GM12878 (cell line): Measurements from ENCODE around the gene PPP6R2. TPM values are rescaled to one million over a fixed set of nuclear protein-coding genes. Genes with fewer than 3 reads are reported as not detected.

Source experiments
- CTCF ChIP-seq, 3 experiments: IDR thresholded peaks in 2 of 3; conservative IDR thresholded peaks in 1 of 3; 2 replicates each; pipeline ENCODE4 v1.5.1; 2011; ENCODE audit warnings: low read depth in 3 of 3, low read length in 3 of 3, mild to moderate bottlenecking in 3 of 3, control low read depth in 2 of 3, moderate library complexity in 2 of 3, inconsistent platforms in 1 of 3, mixed read lengths in 1 of 3; ENCODE audit not compliant: control insufficient read depth in 2 of 3, insufficient read depth in 1 of 3; ENCODE audit errors: extremely low read depth in 1 of 3
- FOXK2 ChIP-seq: fragments of 450-650 bp; IDR thresholded peaks from 2 replicates; pipeline ENCODE4 v1.6.1; 2017; ENCODE audit warnings: mild to moderate bottlenecking, moderate library complexity
- MTA2 ChIP-seq: fragments of 450-650 bp; IDR thresholded peaks from 2 replicates; pipeline ENCODE4 v1.6.1; 2016; ENCODE audit warnings: low read depth, mild to moderate bottlenecking, moderate library complexity
- NR2F1 ChIP-seq: fragments of 450-650 bp; conservative IDR thresholded peaks from 2 replicates; pipeline ENCODE4 v1.6.1; 2017; ENCODE audit warnings: mild to moderate bottlenecking
- PKNOX1 ChIP-seq: fragments of 450-650 bp; IDR thresholded peaks from 2 replicates; pipeline ENCODE4 v1.6.1; 2016; ENCODE audit warnings: mild to moderate bottlenecking
- RAD21 ChIP-seq: IDR thresholded peaks from 2 replicates; pipeline ENCODE4 v1.6.1; 2011; ENCODE audit warnings: mild to moderate bottlenecking, low read depth, low read length, moderate library complexity; ENCODE audit not compliant: insufficient read depth
- RUNX3 ChIP-seq: IDR thresholded peaks from 2 replicates; pipeline ENCODE4 v1.6.1; 2012; ENCODE audit warnings: low read length, inconsistent platforms
- SIN3A ChIP-seq: IDR thresholded peaks from 2 replicates; pipeline ENCODE4 v1.6.1; 2012; ENCODE audit warnings: low read depth, low read length, improper control_type of control experiment
- SKIL ChIP-seq: fragments of 450-650 bp; IDR thresholded peaks from 2 replicates; pipeline ENCODE4 v1.6.1; 2017; ENCODE audit warnings: mild to moderate bottlenecking, low read depth, inconsistent platforms; ENCODE audit not compliant: poor library complexity, severe bottlenecking
- YY1 ChIP-seq: IDR thresholded peaks from 2 replicates; pipeline ENCODE4 v1.6.1; 2011; ENCODE audit warnings: low read depth, mild to moderate bottlenecking, low read length
- ZSCAN29 ChIP-seq: fragments of 450-650 bp; IDR thresholded peaks from 2 replicates; pipeline ENCODE4 v1.6.1; 2017; ENCODE audit warnings: mild to moderate bottlenecking, moderate library complexity
- polyA plus RNA-seq, 11 experiments: library from polyadenylated mRNA; depleted of rRNA in 4 of 11; unstranded in 6 of 11; stranded (reverse) in 5 of 11; fragments of >200 nt; fragmentation: Nextera tagmentation in 4 of 11; fragmentation: Illumina TruSeq in 1 of 11; extraction: Ambion mirVana in 4 of 11; extraction: Trizol in 1 of 11; gene quantifications; 1 replicate in 1 of 11; 2 replicates in 10 of 11; pipeline versions ENCODE4 v1.2.1 to v1.2.3, GENCODE V29; 2011 to 2016; ENCODE audit warnings: inconsistent platforms in 2 of 11, missing spikeins in 2 of 11, low read depth in 1 of 11
- total RNA-seq, 4 experiments: library from RNA; depleted of rRNA in 3 of 4; stranded (reverse); fragments of >200 nt in 3 of 4; fragmentation: Illumina TruSeq in 1 of 4; extraction: Trizol in 1 of 4; gene quantifications; 2 replicates each; pipeline versions ENCODE4 v1.2.1 to v1.2.3, GENCODE V29; 2013 to 2021
- TF ChIP-seq, protein P1 (sequence below): fragments of 450-650 bp; conservative IDR thresholded peaks from 2 replicates; pipeline ENCODE4 v1.6.1; 2017; ENCODE audit warnings: mild to moderate bottlenecking, moderate library complexity
- TF ChIP-seq, protein P2 (sequence below): IDR thresholded peaks from 2 replicates; pipeline ENCODE4 v1.6.1; 2011; ENCODE audit warnings: low read depth, mild to moderate bottlenecking, low read length, moderate library complexity, borderline replicate concordance; ENCODE audit errors: extremely low read depth
- TF ChIP-seq, protein P3 (sequence below): fragments of 450-650 bp; IDR thresholded peaks from 2 replicates; pipeline ENCODE4 v1.6.1; 2017; ENCODE audit warnings: low read depth, mild to moderate bottlenecking, moderate library complexity
- TF ChIP-seq, protein P4 (sequence below): IDR thresholded peaks from 2 replicates; pipeline ENCODE4 v1.6.1; 2012; ENCODE audit warnings: low read depth, low read length, improper control_type of control experiment

Gene PPP6R2
- total and polyA plus RNA-seq, 10 of the 15 experiments (the other 5 are each of a cell fraction or from before 2014, with no cell fraction given), result 0.29 to 52.6 (median 25.4) TPM

DNA sequence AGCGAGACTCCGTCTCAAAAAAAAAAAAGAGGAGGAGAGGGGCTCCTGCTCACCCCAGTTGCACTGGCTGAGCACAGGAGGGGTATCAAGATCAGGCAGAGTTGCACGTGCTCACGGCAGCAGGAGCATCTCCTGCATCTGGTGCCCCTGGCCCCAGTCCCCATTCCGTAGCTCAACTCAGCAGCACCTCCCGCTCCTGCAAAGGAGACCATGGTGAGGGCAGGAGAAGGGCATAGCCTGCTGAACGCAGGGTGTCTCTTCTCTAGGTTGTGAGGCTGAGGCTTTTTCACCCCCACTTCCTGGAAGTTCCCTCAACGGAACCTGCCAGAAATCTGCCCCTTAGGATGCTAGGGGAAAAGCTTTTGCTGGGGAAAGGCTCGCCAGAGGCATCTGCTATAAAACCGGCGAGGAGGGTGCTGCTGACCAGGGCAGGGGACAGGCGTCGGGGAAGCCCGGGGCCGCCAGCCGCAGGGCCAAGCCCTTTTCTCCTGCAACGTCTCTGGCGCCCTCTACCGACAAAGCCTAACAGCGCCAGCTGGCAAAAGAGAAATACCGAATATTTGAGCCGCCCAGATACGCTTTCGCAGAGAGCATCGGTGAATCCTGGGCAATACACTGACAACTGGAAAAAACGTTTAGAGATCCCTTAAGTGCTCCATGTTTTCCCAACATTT lies 1.0 kb upstream of the PPP6R2 start (continued):
- TF ChIP-seq, protein P1, sequence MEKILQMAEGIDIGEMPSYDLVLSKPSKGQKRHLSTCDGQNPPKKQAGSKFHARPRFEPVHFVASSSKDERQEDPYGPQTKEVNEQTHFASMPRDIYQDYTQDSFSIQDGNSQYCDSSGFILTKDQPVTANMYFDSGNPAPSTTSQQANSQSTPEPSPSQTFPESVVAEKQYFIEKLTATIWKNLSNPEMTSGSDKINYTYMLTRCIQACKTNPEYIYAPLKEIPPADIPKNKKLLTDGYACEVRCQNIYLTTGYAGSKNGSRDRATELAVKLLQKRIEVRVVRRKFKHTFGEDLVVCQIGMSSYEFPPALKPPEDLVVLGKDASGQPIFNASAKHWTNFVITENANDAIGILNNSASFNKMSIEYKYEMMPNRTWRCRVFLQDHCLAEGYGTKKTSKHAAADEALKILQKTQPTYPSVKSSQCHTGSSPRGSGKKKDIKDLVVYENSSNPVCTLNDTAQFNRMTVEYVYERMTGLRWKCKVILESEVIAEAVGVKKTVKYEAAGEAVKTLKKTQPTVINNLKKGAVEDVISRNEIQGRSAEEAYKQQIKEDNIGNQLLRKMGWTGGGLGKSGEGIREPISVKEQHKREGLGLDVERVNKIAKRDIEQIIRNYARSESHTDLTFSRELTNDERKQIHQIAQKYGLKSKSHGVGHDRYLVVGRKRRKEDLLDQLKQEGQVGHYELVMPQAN, result peak; percentile 53
- TF ChIP-seq, protein P2, sequence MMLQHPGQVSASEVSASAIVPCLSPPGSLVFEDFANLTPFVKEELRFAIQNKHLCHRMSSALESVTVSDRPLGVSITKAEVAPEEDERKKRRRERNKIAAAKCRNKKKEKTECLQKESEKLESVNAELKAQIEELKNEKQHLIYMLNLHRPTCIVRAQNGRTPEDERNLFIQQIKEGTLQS, result peak; percentile 11; the same call in 1 of the 2 replicates
- peak; percentile 84; the same call in 1 of the 2 replicates for TF ChIP-seq ZSCAN29
- peak; percentile 67 for TF ChIP-seq SKIL
- peak; percentile 41; the same call in 1 of the 2 replicates for TF ChIP-seq RUNX3
- TF ChIP-seq MTA2, result 0 out of 2 replicates have a peak, but pooled peaks have one; percentile 9
- TF ChIP-seq NR2F1, result peak; percentile 65
- peak; percentile 61; the same call in 1 of the 2 replicates for TF ChIP-seq YY1
- no peak for TF ChIP-seq PKNOX1
- peak; percentile 96 to 99 (median 96); a peak in 5 of 6 replicates for TF ChIP-seq CTCF (IDR thresholded peaks at IDR 0.05 in 2 of 3, conservative IDR thresholded peaks at IDR 0.05 in 1 of 3; ENCODE audit: control insufficient read depth in 2 of 3, extremely low read depth in 1 of 3, insufficient read depth in 1 of 3, low read depth in 3 of 3, low read length in 3 of 3)
- peak; percentile 93 for TF ChIP-seq RAD21
- no peak for TF ChIP-seq FOXK2
- TF ChIP-seq, protein P3, sequence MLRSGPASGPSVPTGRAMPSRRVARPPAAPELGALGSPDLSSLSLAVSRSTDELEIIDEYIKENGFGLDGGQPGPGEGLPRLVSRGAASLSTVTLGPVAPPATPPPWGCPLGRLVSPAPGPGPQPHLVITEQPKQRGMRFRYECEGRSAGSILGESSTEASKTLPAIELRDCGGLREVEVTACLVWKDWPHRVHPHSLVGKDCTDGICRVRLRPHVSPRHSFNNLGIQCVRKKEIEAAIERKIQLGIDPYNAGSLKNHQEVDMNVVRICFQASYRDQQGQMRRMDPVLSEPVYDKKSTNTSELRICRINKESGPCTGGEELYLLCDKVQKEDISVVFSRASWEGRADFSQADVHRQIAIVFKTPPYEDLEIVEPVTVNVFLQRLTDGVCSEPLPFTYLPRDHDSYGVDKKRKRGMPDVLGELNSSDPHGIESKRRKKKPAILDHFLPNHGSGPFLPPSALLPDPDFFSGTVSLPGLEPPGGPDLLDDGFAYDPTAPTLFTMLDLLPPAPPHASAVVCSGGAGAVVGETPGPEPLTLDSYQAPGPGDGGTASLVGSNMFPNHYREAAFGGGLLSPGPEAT, result 0 out of 2 replicates have a peak, but pooled peaks have one; percentile 34
- TF ChIP-seq, protein P4, sequence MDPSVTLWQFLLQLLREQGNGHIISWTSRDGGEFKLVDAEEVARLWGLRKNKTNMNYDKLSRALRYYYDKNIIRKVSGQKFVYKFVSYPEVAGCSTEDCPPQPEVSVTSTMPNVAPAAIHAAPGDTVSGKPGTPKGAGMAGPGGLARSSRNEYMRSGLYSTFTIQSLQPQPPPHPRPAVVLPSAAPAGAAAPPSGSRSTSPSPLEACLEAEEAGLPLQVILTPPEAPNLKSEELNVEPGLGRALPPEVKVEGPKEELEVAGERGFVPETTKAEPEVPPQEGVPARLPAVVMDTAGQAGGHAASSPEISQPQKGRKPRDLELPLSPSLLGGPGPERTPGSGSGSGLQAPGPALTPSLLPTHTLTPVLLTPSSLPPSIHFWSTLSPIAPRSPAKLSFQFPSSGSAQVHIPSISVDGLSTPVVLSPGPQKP, result 0 out of 2 replicates have a peak, but pooled peaks have one; percentile 30
- TF ChIP-seq SIN3A, result peak; percentile 59; the same call in 1 of the 2 replicates
